Left renal cortex interstitium (tissue), 4 donors: ENCODE measurements around the gene CMIP. TPM values are rescaled to one million over a fixed set of nuclear protein-coding genes. Genes with fewer than 3 reads are reported as not detected.
"Not testable (repeated sequence)": the region's sequence is repeated elsewhere in the genome, so short reads cannot be mapped to it uniquely, and the experiment has no call there.

Experiments
- DNase-seq, 4 donors: peaks; one replicate each; pipeline ENCODE4 v3.0.0-alpha.2; 2013; ENCODE audit warnings: low read depth in 4 of 4, low spot score in 2 of 4, missing footprints in 1 of 4
- polyA plus RNA-seq, 4 donors: library from polyadenylated mRNA; unstranded; fragments of 120-200 nt; gene quantifications; one replicate each; pipeline ENCODE4 v1.2.1, GENCODE V29; 2013; ENCODE audit not compliant: insufficient read length in 4 of 4

The CMIP gene
- polyA plus RNA-seq, 4 donors = 39.5 to 53.2 (median 42.3) TPM

DNA sequence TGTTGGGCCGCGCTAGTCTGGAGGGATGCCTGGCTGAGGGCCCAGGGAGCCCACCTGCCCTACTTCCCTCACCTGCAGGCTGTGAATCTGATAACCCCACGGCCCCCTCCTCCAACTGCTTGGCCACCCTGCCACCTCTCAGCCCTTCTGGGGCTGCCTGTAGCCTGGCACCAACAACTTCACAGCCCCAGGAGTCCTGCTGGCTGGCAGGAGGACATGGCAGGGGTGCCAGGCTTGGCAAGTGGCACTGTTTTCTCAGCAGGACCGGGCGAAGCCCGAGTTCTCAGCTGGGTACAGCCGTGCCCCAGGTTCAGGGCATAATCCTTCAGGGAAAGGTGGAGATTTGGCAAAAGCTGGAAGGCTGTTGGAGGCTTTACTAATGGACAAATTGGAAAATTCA lies 129.6 kb downstream of the CMIP start:
- no peak for DNase-seq

DNA sequence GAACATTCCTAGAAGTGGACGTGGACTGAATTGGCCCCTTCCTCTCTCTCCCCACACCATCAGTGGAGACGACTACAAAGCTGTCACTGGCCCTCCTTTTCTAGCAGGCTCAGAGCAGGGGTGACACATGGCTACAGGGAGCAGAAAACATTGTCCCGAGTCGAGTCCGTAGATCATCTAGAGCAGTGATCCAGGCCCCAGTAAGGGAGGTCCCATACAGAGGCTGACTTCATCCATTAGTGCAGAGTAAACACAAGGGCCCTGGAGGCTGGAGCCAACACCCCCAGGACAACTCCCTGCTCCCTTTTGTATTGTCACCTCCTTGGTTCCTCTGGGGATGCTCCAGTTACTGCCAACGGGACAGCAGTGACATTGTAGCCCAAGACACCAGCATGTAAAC lies 130.7 kb downstream of the CMIP start:
- DNase-seq = no peak

DNA sequence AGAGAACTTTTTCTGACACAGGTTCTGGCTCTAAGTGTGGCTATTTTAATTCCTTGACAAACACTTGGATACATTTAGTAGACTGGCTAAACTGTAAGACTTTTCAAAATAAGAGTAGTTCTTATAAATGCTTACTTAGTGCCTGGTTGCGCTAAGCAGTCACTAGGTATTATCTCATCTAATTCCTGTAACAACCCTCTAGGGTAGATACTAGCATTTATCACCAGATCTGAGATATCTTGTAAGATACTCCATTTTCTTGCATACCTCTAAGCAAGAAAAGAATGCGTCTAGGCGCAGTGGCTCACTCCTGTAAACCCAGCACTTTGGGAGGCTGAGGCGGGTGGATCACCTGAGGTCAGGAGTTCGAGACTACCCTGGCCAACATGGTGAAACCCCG lies 131.2 kb downstream of the CMIP start:
- DNase-seq = no peak

DNA sequence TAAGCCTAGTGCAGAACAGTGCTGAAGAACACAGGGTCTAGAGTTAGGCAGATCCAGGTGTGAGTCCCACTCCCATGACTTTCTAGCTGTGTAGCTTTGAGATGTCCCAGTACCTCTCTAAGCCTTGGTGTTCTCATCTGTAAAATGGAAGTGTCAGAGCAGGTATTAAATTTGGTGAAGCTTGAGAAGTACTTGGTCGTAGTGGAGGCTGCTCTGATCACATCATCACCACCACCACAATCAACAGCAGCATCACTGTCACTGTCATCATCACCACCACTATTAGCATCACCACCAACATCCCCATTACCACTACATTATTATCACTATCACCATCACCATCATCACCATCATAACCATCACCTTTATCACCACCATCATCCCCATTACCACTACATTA lies 132.1 kb downstream of the CMIP start:
- DNase-seq = no peak

DNA sequence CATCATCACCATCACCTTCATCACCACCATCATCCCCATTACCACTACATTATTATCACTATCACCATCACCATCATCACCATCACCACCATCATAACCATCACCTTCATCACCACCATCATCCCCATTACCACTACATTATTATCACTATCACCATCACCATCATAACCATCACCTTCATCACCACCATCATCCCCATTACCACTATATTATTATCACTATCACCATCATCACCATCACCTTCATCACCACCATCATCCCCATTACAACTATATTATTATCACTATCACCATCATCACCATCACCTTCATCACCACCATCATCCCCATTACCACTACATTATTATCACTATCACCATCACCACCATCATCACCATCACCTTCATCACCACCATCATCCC lies 132.7 kb downstream of the CMIP start:
- DNase-seq = not testable (repeated sequence)

DNA sequence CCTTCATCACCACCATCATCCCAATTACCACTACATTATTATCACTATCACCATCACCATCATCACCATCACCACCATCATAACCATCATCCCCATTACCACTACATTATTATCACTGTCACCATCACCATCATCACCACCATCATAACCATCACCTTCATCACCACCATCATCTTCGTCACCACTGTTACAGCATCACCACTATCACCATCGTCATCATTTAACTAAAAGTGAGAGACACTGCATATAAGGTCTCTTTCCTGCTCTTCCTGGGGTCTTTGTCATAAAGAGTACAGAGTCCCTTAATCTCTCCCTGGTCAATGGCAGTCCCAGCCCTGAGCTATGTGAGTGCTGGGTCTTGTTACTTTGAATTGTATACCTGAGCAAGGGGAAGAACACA lies 133.5 kb downstream of the CMIP start:
- no peak for DNase-seq

DNA sequence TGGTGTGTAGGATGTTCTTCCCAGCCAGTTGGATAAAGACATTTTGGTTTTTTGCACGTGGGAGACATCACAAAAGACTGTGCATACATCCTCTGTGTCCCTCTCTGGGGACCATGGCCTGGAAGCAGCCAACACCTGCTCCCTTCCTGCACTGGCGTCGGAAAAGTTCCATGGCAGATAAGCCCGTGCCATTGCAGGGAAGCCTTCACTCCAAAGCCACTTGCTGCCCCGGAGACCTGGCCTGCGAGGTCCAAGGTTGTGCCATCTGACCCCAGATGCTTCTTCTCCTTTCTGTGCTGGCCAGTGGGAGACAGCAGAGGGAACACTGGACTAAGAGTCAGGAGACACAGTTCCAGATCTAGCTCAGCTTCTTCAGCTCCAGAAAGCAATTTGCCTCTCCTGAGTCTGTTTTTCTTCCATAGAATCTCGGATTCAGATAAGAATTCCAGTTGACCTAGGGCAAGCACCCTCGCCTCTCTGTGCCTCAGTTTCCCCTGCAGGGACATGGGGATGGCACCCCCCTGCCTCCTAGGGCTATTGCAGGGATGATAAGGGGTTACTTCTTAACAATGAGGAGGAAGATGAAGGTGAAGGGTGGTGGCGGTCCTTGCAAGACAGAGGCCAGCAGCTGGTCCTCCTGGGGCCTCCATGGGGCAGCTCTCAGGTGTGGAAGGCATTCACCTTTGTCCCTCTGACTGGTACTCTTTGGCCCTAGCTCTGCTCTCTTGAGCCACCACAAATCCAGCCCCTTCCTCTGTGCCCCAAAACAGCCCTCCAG lies 134.2 kb downstream of the CMIP start:
- no peak for DNase-seq

DNA sequence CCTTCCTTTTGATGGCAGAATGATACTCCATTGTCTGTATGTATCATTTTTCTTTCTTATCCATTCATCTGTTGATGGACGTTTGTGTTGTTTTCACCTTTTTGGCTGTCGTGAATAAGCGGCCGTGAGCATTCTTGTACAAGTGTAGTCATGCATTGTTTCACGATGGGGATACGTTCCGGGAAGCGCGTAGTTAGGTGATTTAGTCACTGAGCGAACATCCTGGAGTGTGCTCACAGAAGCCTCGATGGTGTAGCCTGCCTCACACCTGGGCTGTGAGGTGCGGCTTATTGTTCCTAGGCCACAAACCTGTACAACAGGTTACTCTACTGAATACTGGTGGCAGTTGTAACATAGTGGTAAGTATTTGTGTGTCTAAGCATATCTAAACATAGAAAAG lies 136.5 kb downstream of the CMIP start:
- DNase-seq = no peak

DNA sequence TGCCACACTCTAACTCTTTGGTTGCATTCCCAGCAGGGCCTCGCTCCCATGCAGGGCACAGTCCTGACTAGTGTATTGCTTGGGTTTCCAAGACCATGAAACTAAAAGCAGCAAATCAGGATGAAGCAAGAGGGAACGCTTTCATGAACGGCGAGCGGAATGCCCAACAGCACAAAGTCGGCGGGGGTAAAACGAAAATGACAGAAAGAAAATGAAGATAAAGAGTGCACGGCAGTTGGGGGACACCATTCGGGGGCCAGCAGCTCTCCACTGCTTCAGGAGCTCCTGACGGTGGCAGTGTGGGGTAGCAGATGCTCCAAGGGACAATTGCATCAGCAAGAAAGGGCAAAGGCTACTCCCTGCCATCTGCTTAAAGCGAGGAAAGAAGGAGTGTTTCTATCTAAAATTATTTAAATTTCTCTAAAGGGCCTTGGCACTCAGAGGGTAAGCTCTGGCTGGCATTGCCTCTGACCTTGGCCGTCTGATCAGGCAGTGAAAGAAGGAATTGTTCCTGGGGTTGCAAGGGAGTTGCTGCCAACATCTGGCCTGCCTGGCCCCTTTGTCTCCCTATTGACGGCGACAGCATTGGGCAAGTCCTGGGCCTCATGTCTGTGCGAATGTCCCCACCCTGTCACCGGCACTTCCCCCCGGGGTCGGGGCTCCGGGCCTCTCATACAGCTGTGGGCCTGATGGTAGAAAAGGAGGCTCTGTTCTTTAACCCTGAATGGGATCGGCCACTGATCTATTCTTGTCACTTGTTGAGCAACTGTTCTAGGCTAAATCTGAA lies 138.2 kb downstream of the CMIP start:
- DNase-seq = no peak

DNA sequence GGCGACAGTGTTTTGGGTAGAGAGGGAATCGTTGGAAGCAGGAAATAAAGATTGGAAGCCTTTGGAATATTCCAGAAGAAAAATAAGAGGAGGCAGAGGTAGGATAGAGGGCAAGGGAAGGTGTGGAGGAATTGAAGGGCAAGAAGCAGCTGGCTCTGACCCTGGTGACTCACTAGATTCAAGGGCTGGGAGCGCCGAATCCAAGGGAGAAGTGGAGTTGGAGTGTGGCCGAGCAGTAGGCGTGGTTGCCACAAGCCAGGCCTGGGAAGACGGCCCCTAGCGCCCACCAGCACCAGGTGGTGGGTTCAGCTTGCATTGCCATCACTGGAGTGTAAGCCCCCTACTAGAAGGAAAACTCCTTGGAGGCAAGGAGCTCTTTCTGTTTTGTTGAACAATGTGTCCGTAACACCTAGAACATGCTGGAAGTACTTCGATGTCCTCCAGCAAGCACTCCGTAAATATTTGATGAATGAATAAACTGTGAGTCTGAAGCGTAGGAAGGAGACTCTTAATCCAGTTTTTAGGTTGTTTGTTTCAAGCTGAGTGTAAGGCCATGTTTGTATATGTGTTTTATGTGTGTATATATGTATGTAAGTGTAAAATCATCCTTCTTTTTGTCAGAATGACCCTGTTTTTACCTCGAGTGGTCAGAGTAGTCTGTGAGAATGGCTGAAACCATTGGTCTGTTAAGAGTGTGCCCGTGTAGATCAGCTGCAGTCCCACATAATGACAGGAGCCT lies 139.5 kb downstream of the CMIP start:
- no peak for DNase-seq

DNA sequence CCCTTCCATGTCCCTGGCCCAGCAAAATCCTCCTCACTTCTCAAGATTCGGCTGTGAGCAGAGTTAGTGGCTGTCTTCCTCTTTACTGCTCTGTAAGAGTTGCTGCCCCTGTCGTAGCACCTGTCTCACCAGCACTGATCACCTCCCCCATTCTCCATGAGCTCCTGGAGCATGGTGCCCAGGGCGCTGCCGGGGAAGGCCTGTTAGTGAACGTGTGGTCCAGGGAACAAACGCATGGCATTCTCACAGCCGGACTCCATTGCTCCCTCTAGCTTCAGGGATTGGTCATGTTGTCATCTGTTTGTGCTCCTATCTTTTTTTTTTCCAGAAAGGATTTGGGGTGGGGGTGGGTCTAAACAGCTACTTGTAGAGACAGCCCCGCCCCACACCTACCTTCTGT lies 141.2 kb downstream of the CMIP start:
- no peak for DNase-seq

DNA sequence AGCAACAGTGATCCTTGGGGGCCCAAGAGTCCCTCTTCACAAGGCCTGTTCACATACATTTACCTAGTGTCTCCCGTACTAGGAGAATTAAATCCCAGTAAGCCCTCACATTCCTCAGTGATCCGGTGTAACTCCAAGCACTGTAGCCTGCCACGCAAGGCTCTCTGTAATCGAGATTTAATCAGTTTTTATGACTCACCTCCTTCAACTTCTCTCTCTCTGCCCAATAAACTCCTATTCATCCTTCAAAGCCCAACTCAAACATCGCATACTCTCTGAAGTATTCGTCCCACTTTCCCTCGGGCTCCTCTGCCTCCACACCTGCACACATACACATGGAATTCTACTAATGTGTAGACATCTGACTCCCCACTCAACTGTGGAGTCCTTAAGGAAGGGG lies 141.8 kb downstream of the CMIP start:
- DNase-seq = no peak

DNA sequence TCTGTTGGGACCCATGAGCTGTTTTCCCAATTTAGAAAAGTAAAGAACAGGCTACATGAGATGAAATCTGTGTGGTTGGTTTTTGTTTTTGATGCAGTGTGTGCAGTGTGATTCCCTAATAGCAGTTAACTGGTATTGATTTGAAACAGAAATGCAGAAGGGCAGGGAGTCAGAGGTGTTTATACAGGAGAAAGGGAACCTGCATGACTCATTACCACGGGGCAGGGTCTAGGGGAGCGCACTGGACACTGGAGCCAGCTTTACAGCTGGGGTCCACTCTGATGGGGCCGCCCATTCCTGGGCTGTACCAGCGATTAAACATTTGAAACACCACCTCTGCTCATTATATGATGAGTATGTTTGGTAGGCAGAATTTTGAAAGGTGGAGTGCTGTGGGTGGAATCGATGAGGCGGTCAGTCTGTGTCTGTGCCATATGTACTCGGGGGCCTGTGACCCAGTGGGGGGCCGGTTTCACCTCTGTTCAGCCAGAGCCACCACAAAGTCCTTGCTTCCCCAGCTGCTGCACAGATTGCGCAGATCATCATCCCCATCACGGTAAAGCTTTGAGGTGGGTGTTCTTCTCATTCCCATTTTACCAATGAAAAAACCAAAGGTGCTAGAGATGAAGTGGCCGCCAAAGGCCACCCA lies 142.5 kb downstream of the CMIP start:
- DNase-seq = no peak

DNA sequence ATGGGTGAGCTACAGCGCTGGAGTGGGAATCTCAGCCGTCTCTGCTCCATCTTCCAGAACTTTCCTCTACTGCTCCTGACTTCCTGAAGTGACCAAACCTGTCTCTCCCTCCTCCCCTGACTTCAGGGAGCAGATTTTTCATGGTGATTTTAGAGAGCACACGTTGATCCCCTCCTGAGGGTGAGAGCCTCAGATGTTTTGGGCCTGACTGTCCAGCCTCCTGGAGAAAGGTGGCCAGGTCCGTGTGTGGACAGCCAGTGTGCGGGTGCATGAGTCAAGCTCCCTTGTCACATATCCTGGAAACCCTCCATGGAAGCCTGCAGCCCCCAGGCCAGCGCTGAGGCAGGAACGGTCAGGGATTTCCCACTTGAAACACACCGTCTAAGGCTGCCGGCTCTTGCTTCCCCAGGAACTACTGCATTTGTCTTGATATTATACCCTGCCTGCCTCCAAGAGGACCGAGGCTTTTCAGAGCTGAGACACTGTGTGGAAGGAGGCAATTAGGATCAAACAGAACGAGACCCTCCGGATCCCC lies 143.1 kb downstream of the CMIP start:
- DNase-seq = no peak

DNA sequence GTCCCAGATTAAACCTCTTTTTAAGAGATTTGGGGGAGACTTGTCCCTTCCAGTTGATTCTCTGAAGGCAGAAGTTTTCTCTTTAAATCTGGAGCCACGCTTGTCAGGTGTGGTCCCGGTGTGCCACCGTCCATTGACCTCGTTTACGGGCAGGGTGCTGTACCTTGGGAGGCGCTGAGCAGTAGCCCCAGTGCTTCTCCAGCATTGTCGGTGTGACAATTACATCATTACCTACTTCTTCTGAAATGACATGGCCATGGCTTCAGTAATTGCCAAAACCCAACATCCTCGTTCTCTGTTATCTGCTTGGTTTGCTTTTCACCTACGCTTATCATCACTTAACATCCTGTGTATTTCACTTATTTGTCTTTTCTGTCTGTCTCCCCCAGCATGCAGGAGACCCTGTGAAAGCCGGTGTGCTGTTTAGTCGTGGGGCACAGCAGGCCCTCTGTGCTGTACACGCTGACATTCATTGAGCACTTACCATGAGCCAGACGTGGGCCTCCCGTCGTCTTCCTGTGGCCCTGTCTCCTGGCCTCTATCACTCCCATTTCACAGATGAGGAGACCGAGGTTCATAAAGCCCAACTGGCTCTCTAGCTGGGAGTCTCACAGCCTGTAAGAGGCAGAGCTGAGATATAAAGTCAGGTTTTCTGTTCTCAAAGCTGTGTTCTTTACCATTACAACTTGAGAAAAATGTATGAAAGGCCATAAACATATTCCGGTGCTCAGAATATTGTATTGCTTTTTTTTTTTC lies 143.9 kb downstream of the CMIP start:
- DNase-seq = no peak

DNA sequence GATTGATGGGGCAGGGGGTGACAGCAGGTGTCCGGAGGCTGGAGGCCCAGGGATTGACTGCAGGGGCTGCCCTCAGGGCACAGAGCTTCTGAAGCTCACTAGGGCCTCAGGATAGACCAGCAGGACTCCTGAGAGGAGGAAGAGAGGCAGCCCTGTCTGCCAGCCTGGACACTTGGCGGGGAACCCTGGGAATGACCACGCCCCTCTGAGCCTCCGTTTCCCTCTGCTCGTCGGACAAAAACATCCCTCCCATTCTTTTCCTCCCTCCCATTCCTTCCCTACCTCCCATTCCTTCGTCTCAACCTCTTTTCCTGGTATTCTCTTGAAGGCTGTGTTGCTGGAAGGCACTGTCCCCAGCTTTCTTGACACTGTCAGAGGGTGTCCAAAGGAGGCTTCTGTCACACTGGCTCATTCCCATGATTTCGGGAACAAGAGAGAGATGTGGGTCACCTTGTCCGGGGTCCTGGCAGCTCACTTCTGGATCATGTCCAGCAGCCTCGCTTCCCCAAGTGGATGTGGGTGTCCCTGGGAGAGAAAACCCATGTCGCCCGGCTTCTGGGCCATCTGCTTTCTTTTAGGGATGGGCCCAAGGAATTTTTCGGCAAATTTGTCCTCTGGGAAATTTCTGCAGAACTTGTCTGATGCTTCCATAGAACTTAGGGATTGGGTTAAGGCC lies 145.5 kb downstream of the CMIP start:
- DNase-seq = no peak

DNA sequence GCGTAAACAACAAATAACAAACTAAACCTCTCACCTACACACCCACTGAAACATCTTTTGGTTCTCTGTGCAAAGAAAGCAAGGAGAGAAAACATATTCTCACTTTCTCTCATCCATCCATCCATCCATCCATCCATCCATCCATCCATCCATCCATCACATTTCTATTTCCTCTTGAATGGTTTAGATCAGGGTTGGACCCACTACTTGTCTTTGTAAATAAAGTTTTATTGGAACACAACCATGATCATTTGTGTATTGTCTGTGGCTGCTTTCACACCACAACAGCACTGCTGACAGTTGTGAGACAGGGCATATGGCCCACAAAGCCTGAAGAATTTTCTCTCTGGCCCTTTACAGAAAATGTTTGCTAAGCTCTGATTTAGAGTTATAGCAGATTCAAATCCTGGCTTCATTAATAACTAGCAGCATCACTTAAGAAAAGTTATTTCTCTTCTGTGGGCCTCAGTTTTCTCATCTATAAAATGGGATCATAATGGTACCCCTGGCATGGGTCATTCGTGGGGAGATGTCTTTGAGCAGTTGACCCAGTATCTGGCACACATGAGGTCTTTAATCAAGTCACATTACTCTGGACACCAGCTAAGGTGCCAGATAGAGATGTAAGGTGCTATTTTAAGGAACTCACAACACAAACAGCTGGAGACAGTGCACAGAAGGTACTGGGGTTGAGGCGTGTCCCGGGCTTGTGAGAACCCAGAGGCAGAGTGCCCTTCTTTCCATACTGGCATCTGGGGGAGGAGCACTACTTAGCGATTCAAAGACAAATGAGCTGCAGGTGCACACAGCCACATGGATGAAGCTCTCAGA lies 146.3 kb downstream of the CMIP start:
- no peak for DNase-seq

DNA sequence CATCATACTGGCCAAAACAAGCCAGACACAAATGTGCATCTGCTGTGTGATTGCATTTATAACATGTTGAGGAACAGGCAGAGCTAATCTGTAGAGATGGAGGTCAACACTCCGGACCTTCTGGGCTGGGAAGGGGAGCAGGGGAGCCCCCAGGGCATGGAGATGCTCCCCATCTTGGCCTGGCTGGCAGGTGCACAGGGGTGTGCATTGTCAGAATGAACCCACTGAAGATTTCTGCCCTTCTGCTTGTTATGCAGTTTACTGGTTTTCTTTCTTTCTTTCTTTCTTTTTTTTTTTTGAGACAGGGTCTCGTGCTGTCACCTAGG lies 146.9 kb downstream of the CMIP start:
- DNase-seq = no peak
